CD4-positive, alpha-beta T cell treated with Interleukin-15 for 1 hour (primary cell): Measurements from ENCODE around the gene PAPPA.

Experiments
- DNase-seq: peaks from one replicate; pipeline ENCODE4 v3.0.0-alpha.2; 2020

PAPPA gene

DNA sequence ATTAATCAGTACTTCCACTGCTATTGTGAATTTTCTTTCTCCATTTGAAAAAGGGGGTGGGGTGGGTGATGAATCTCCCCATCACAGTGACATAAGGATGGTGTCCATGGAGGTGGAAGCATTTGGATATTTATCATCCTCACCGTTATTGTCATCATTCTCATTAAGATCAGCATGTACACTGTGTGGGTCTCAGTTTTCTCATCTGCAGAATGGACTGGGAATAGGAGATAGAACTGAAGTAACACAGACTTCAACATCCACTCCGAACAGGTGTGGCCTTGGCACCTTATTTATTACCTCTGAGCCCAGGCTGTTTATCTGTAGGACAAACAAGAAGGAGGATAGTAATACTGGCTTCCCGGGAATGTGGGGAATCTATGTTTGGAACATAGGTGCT, 165.9 kb downstream of the PAPPA start:
- no peak for DNase-seq

DNA sequence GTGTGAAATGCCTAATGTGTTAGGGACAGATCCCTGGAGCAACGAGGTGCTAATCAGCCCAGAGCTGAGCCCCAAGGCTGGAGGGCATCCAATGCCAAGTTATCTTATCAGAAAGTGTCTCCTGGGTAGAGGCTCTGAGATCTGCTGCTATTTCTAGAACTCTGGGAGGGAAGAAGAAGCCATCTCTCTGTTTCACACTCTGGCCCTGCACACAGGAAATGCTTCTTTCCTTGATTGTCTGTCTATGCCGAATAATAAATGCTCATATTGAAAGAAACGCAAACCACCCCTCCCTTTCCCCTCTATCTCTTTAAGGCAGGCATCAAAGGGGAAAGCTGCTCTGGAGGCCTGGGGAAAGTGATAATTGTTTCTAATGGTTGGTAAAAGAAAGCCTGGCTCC, 166.7 kb downstream of the PAPPA start:
- DNase-seq: no peak

- no peak for DNase-seq
Measured at GRCh38 chr9:116322521-116322920, 168.9 kb downstream of the PAPPA start.

DNA sequence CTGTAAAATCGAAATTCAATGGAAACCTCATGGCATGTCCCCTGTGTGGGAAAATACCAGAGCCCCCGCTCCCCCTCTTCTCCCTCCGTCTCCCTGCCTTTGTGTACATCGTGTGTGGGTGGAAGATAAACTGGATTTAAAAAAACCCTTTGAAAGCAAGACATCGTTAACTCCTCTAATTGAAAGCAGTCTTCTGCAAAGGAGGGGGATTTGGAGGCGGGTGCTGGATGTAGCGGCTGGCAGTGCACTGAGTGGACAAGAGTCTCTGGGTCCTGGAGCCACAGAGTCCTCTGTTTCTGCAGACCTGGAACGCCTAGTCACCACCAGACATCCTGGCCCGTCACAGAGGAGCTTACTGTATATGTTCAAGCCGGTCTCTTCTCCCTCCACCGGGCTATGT, 169.4 kb downstream of the PAPPA start:
- DNase-seq: no peak

DNA sequence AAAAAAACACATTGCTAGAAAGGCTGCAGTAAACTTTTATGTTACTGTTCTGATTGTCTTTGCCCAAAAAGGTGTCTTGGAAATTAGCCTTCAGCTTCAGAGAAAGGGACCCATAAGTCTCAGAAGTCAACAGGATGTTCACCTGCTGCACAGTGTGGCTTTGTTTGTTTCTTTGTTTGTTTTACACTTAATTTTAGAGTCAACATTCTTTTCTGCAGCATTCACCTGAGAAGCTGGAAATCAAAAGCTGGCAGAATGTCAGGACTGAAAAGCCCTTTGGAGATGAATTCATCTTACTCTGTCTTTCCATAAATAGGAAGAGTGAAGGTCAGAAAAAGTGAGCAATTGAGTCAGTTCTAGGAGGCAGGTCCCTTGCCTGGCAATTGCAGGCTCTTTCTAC, 170.0 kb downstream of the PAPPA start:
- no peak for DNase-seq

GRCh38 chr9:116325924-116326323, 172.3 kb downstream of the PAPPA start:
- DNase-seq: no peak

- DNase-seq: no peak
Measured at GRCh38 chr9:116327701-116328405, 174.3 kb downstream of the PAPPA start.

- DNase-seq: no peak
Measured at GRCh38 chr9:116329470-116329869, 175.9 kb downstream of the PAPPA start.

GRCh38 chr9:116331241-116331640, 177.7 kb downstream of the PAPPA start:
- DNase-seq: no peak

GRCh38 chr9:116332090-116332489, 178.5 kb downstream of the PAPPA start:
- no peak for DNase-seq

GRCh38 chr9:116333254-116333653, 179.7 kb downstream of the PAPPA start:
- DNase-seq: no peak

DNA sequence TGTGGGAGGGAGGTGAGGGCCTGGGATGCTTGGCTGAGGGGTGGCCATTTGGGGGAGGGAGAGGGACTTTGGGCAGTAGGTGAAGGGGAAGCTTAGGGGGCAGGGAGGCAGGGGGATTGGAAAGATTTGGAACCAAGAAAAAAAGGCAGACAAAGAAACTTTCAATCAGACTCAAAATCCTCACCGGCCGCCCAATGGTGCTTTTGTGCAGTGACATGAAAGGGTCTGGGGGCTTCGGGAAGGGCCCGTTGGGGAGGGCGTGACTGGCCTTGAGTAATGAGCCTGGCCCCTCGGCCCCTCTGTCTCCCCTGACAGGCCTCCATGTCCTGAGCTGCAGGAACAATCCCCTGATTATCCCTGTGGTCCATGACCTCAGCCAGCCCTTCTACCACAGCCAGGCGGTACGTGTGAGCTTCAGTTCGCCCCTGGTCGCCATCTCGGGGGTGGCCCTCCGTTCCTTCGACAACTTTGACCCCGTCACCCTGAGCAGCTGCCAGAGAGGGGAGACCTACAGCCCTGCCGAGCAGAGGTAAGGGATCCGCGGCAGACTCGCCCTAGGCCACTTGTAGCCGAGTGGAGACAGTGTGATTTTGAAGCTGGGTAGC, 181.1 kb downstream of the PAPPA start:
- no peak for DNase-seq

DNA sequence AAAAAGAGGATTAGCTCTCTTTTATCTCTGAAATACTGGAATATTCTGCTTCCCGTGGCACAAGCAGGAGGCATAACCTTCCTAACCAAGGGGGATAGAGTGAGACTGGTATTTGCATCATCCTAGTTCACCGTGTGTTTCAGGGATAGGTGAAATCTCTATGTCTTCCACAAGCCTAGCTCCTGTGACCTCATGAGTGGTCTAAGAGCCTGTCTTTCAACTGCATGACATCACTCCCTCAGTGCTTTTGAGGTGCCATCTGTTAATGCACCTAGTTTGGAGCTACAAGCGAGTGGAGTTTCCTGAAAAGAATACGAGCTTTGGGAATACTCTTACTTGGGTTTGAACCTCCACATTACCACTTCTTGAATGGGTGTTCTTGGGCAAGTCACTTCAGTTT, 181.8 kb downstream of the PAPPA start:
- DNase-seq: no peak

- no peak for DNase-seq
Measured at GRCh38 chr9:116336133-116336862, 182.7 kb downstream of the PAPPA start.

DNA sequence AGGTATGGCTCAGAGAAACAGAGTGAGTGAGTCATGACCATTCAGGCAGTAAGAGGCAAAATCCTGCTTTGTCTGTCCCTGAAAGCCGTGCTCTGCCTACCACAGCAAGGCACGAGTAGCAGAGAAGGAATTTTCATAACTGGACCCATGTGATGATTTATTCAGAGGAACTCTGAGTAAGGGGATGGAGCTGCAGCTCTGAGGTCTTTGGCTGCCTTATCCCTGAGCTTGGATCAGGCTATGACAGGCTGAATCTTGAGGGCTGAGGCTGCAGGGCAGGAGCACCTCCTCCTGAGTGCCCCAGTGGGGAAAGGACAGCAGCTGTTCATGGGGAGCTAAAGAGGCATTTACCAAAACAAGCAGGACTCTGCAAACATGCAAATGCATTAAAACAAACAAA, 183.4 kb downstream of the PAPPA start:
- DNase-seq: no peak

GRCh38 chr9:116340270-116340669, 186.7 kb downstream of the PAPPA start:
- no peak for DNase-seq

- no peak for DNase-seq
Measured at GRCh38 chr9:116342061-116342460, 188.5 kb downstream of the PAPPA start.

- no peak for DNase-seq
Measured at GRCh38 chr9:116342941-116343340, 189.3 kb downstream of the PAPPA start.

DNA sequence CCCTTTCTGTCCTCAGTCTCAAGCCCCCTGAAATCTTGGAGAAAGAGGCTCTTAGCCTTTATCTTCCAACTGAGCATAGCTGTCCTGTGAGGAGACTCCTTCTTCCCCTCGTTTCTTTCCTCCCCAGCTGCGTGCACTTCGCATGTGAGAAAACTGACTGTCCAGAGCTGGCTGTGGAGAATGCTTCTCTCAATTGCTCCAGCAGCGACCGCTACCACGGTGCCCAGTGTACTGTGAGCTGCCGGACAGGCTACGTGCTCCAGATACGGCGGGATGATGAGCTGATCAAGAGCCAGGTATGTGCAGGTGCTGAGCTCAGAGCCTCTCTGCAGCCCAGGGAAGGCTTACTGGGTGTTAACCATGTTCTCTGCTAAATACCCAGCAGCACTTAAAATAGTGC, 190.8 kb downstream of the PAPPA start:
- no peak for DNase-seq

DNA sequence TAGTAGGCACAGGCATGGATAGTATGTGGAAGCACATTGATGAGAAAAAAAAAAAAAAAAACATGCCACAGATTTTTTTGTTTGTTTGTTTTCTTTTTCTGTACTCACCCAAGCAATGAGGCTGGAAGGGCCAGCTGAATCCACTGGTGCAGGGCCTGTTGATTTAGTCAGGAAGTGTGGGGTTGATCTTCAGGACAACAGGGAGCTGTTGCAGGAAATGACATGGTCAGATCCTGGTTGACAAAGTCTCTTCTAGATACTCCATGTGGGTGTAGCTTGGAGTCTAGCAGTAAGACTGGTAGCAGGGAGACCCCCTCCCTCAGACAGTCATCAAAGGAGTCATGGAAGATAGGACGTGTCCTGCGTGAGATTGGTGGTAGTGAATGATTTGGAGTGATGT, 191.8 kb downstream of the PAPPA start:
- no peak for DNase-seq

- DNase-seq: no peak
Measured at GRCh38 chr9:116345817-116346216, 192.2 kb downstream of the PAPPA start.

- DNase-seq: no peak
Measured at GRCh38 chr9:116349684-116350083, 196.1 kb downstream of the PAPPA start.

- DNase-seq: no peak
Measured at GRCh38 chr9:116350213-116350612, 196.6 kb downstream of the PAPPA start.

DNA sequence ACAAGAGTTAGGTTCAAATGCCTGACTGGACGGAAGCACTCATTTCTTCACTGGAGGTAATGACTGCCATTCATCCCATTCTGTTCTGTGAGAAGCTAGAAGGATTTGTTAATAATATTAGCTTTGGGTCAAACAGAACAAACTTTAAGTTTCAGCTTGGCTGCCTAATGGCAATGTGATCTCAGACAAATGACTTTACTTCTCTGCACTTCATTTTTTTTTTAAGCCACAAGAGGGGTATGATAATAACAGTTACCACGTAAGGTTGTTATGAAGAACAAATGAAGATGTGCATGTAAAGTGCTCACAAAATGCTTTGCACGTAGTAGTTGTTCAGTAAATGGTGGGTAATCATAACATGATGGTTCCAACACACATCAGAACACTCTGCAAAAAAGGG, 199.4 kb downstream of the PAPPA start:
- no peak for DNase-seq
